Measurements from ENCODE around the gene RNU1-1.
"Not testable (repeated sequence)": the region's sequence is repeated elsewhere in the genome, so short reads cannot be mapped to it uniquely, and the experiment has no call there.

DNA sequence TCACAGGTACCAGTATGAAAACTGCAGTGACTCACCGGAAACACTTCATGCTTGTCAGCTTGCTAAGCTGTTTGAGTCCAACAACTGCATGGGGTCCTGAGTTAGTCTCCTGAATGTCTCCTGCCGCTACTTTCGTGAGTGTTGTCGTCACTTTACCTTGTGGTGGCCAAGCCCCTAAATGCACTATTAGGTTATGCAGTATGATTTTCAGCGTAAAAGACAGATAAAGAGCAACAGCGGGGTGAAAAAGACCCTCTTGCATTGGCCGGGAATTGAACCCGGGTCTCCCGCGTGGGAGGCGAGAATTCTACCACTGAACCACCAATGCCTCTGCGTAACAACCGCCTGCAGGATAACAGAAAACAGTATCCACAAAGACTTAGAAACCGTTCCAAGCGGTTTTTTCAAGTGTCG lies 31.6 kb upstream of the RNU1-1 start:
- TF ChIP-seq CTCF, POLR2A (IDR thresholded peaks at IDR 0.05): not testable (repeated sequence)

All from heart left ventricle (tissue), 13 donors.